Progenitor cell of endocrine pancreas (in vitro differentiated cells): ENCODE results near the gene RIGI. TPM values are rescaled to one million over a fixed set of nuclear protein-coding genes. Genes with fewer than 3 reads are reported as not detected.
A peak's percentile ranks its signal among the peaks of the same experiment; 100 is the strongest.

ENCODE experiments used
- DNase-seq: peaks from one replicate; pipeline ENCODE4 v3.0.0; 2021; ENCODE audit warnings: low spot score; ENCODE audit not compliant: unreplicated experiment
- H3K27ac Mint-ChIP-seq: 2 replicates; pipeline ENCODE4 v1.8.0; 2021; ENCODE audit warnings: mild to moderate bottlenecking, moderate library complexity, mixed read lengths
- H3K27me3 Mint-ChIP-seq: 2 replicates; pipeline ENCODE4 v1.8.0; 2021; ENCODE audit warnings: mixed read lengths
- H3K36me3 Mint-ChIP-seq: 2 replicates; pipeline ENCODE4 v1.8.0; 2022; ENCODE audit warnings: mixed read lengths; ENCODE audit not compliant: insufficient read depth
- H3K4me1 Mint-ChIP-seq: 2 replicates; pipeline ENCODE4 v1.8.0; 2021; ENCODE audit warnings: low read depth, mixed read lengths
- H3K4me3 Mint-ChIP-seq: 2 replicates; pipeline ENCODE4 v1.8.0; 2021; ENCODE audit warnings: low read depth, mild to moderate bottlenecking, moderate library complexity, mixed read lengths
- H3K9me3 Mint-ChIP-seq: 2 replicates; pipeline ENCODE4 v1.8.0; 2021; ENCODE audit warnings: low read depth, mixed read lengths
- CTCF ChIP-seq: fragments of 200-600 bp; sonication (generic); IDR thresholded peaks from one replicate; pipeline ENCODE4 v1.5.0; 2021; ENCODE audit warnings: antibody characterized with exemption, mild to moderate bottlenecking; ENCODE audit not compliant: unreplicated experiment
- total RNA-seq: library from RNA; stranded (reverse); gene quantifications from 2 replicates; pipeline ENCODE4 v1.2.1, GENCODE V29; 2021

RIGI gene
- total RNA-seq, 1 donor from 2014 or later: 10.7 TPM

GRCh38 chr9:32500768-32501167 lies 25.2 kb downstream of the RIGI start:
- TF ChIP-seq CTCF: no peak
- peaks cover 17% of the 10 kb centered on the region for H3K36me3 Mint-ChIP-seq
- DNase-seq: no peak
- H3K27ac Mint-ChIP-seq: no peak overlapping the region
- H3K9me3 Mint-ChIP-seq: no peaks in the 10 kb centered on the region
- H3K4me1 Mint-ChIP-seq: no peaks in the 10 kb centered on the region
- no peaks in the 10 kb centered on the region for H3K27me3 Mint-ChIP-seq
- no peak overlapping the region for H3K4me3 Mint-ChIP-seq

GRCh38 chr9:32497921-32498320 lies 28.1 kb downstream of the RIGI start:
- no peak for TF ChIP-seq CTCF
- DNase-seq: no peak
- Mint-ChIP-seq H3K9me3 (no peaks in the 10 kb centered on the region), H3K4me1 (no peaks in the 10 kb centered on the region), H3K36me3 (peaks cover 19% of the 10 kb centered on the region), H3K27me3 (no peaks in the 10 kb centered on the region), H3K4me3 (no peak overlapping the region), H3K27ac (no peak overlapping the region)

- no peaks in the 10 kb centered on the region for H3K9me3 Mint-ChIP-seq
- H3K4me3 Mint-ChIP-seq: no peak overlapping the region
- no peaks in the 10 kb centered on the region for H3K27me3 Mint-ChIP-seq
- TF ChIP-seq CTCF: no peak
- H3K4me1 Mint-ChIP-seq: peaks cover 1% of the 10 kb centered on the region
- DNase-seq: no peak
- H3K27ac Mint-ChIP-seq: no peak overlapping the region
- peaks cover 19% of the 10 kb centered on the region for H3K36me3 Mint-ChIP-seq
Measured at GRCh38 chr9:32490601-32491000, 35.4 kb downstream of the RIGI start.

- Mint-ChIP-seq H3K27ac (no peak overlapping the region), H3K4me3 (no peak overlapping the region), H3K36me3 (peaks cover 24% of the 10 kb centered on the region), H3K9me3 (no peaks in the 10 kb centered on the region), H3K27me3 (no peaks in the 10 kb centered on the region), H3K4me1 (peaks cover 1% of the 10 kb centered on the region)
- TF ChIP-seq CTCF: no peak
- no peak for DNase-seq
Measured at GRCh38 chr9:32487981-32488380, 38.0 kb downstream of the RIGI start.

- Mint-ChIP-seq H3K9me3 (no peaks in the 10 kb centered on the region), H3K27ac (peak overlapping the region; percentile 3), H3K4me1 (peaks cover 1% of the 10 kb centered on the region), H3K4me3 (no peak overlapping the region), H3K27me3 (no peaks in the 10 kb centered on the region), H3K36me3 (peaks cover 24% of the 10 kb centered on the region)
- no peak for DNase-seq
- TF ChIP-seq CTCF: no peak
Measured at GRCh38 chr9:32486839-32487562, 39.0 kb downstream of the RIGI start.
